WTC11 (cell line): ENCODE measurements around the gene MAP7. TPM values are rescaled to one million over a fixed set of nuclear protein-coding genes. Genes with fewer than 3 reads are reported as not detected.

Experiments
- ATAC-seq: fragments of 200-7000 bp; cut with Tn5 transposase; 2 replicates; pipeline ENCODE4 v1.10.0; 2021; ENCODE audit warnings: mild to moderate bottlenecking, moderate library complexity
- CTCF ChIA-PET: fragments of 300-600 bp; sonication (Branson Sonifier 250); formaldehyde crosslinking; loops from one replicate; lab custom pipeline; 2021; ENCODE audit warnings: antibody characterized with exemption; lab: Charles Lee
- POLR2A ChIA-PET: fragments of 350-600 bp; sonication (Branson Sonifier 250); formaldehyde crosslinking; loops from one replicate; lab custom pipeline; 2021; ENCODE audit warnings: antibody characterized with exemption; lab: Charles Lee
- DNase-seq: peaks from one replicate; pipeline ENCODE4 v3.0.0; 2021; ENCODE audit warnings: low spot score
- H3K27ac Mint-ChIP-seq: 2 replicates; pipeline ENCODE4 v1.8.0; 2021; ENCODE audit warnings: mixed read lengths
- H3K27me3 Mint-ChIP-seq: 2 replicates; pipeline ENCODE4 v1.8.0; 2021; ENCODE audit warnings: low read depth, mild to moderate bottlenecking, moderate library complexity, mixed read lengths
- H3K36me3 Mint-ChIP-seq: 2 replicates; pipeline ENCODE4 v1.8.0; 2021; ENCODE audit warnings: mixed read lengths
- H3K4me1 Mint-ChIP-seq: 2 replicates; pipeline ENCODE4 v1.8.0; 2022; ENCODE audit warnings: mixed read lengths
- H3K4me3 Mint-ChIP-seq: 2 replicates; pipeline ENCODE4 v1.8.0; 2021; ENCODE audit warnings: mild to moderate bottlenecking, moderate library complexity, mixed read lengths
- H3K9me3 Mint-ChIP-seq: 2 replicates; pipeline ENCODE4 v1.8.0; 2021; ENCODE audit warnings: mixed read lengths
- E2F4 ChIP-seq: sonication (generic); formaldehyde crosslinking; IDR thresholded peaks from 2 replicates; pipeline ENCODE4 v1.8.1; 2022; ENCODE audit warnings: low read depth, mild to moderate bottlenecking, moderate library complexity, missing genetic modification reagents, borderline replicate concordance
- EMX1 ChIP-seq: fragments of 250-450 bp; sonication (Bioruptor Pico); IDR thresholded peaks from 2 replicates; pipeline ENCODE4 v1.8.0; 2021; ENCODE audit warnings: mild to moderate bottlenecking
- ETV6 ChIP-seq: sonication (generic); formaldehyde crosslinking; IDR thresholded peaks from 2 replicates; pipeline ENCODE4 v1.8.1; 2022; ENCODE audit warnings: mild to moderate bottlenecking, missing genetic modification reagents
- MAX ChIP-seq: sonication (generic); formaldehyde crosslinking; IDR thresholded peaks from 2 replicates; pipeline ENCODE4 v1.8.0; 2022; ENCODE audit warnings: mild to moderate bottlenecking, missing genetic modification reagents
- MYBL2 ChIP-seq: sonication (generic); formaldehyde crosslinking; IDR thresholded peaks from 2 replicates; pipeline ENCODE4 v1.8.1; 2023; ENCODE audit warnings: mild to moderate bottlenecking, moderate library complexity, missing genetic modification reagents
- NFATC4 ChIP-seq: fragments of 250-450 bp; sonication (Bioruptor Pico); IDR thresholded peaks from 2 replicates; pipeline ENCODE4 v1.9.0; 2021; ENCODE audit warnings: mild to moderate bottlenecking
- NFYB ChIP-seq: sonication (generic); formaldehyde crosslinking; conservative IDR thresholded peaks from 2 replicates; pipeline ENCODE4 v1.8.0; 2022; ENCODE audit warnings: low read depth, missing genetic modification reagents
- NR1H2 ChIP-seq: sonication (generic); formaldehyde crosslinking; IDR thresholded peaks from 2 replicates; pipeline ENCODE4 v1.9.0; 2021; ENCODE audit warnings: mild to moderate bottlenecking, moderate library complexity, missing genetic modification reagents
- PRRX2 ChIP-seq: fragments of 250-450 bp; sonication (Bioruptor Pico); IDR thresholded peaks from 2 replicates; pipeline ENCODE4 v1.8.0; 2021; ENCODE audit warnings: mild to moderate bottlenecking
- TEAD1 ChIP-seq: sonication (generic); formaldehyde crosslinking; IDR thresholded peaks from 2 replicates; pipeline ENCODE4 v1.8.0; 2022; ENCODE audit warnings: mild to moderate bottlenecking, missing genetic modification reagents
- ZMAT4 ChIP-seq: fragments of 250-450 bp; sonication (Bioruptor Pico); IDR thresholded peaks from 2 replicates; pipeline ENCODE4 v1.9.0; 2021; ENCODE audit warnings: mild to moderate bottlenecking
- ZNF317 ChIP-seq: sonication (generic); formaldehyde crosslinking; IDR thresholded peaks from 2 replicates; pipeline ENCODE4 v1.8.1; 2023; ENCODE audit warnings: low read depth, mild to moderate bottlenecking, moderate library complexity, missing genetic modification reagents, borderline replicate concordance
- ZNF416 ChIP-seq: fragments of 250-450 bp; sonication (Bioruptor Pico); IDR thresholded peaks from 2 replicates; pipeline ENCODE4 v1.9.0; 2021; ENCODE audit warnings: mild to moderate bottlenecking, inconsistent platforms
- ZNF423 ChIP-seq: fragments of 250-450 bp; sonication (Bioruptor Pico); IDR thresholded peaks from 2 replicates; pipeline ENCODE4 v2.1.2; 2022; ENCODE audit warnings: mild to moderate bottlenecking, moderate library complexity
- total RNA-seq: library from RNA; stranded (reverse); gene quantifications from 3 replicates; pipeline ENCODE4 v1.2.3, GENCODE V29; 2021
- TF ChIP-seq, protein P1 (sequence below): sonication (generic); formaldehyde crosslinking; IDR thresholded peaks from 2 replicates; pipeline ENCODE4 v1.8.1; 2023; ENCODE audit warnings: mild to moderate bottlenecking, moderate library complexity, missing genetic modification reagents
- TF ChIP-seq, protein P2 (sequence below): fragments of 200-600 bp; IDR thresholded peaks from 2 replicates; pipeline ENCODE4 v1.8.0; 2022; ENCODE audit warnings: antibody characterized with exemption

Gene MAP7
- total RNA-seq, 1 experiment from 2014 or later, result 56.6 TPM

GRCh38 chr6:136408204-136408603, 142.0 kb downstream of the MAP7 start (continued):
- TF ChIP-seq PRRX2 (CRISPR knock-in tag), result no peak
- TF ChIP-seq ZNF416, result no peak
- TF ChIP-seq ZNF423 (CRISPR knock-in tag), result no peak
- no peak for TF ChIP-seq NFYB
- no peak for TF ChIP-seq MYBL2 (CRISPR knock-in tag)
- TF ChIP-seq, all 79 proteins: peak for 0

- Mint-ChIP-seq H3K9me3 (peaks cover 9% of the 10 kb centered on the region), H3K4me3 (no peak overlapping the region), H3K4me1 (peaks cover 10% of the 10 kb centered on the region), H3K36me3 (peaks cover 8% of the 10 kb centered on the region), H3K27ac (peak overlapping the region; percentile 46), H3K27me3 (no peaks in the 10 kb centered on the region)
- DNase-seq (no peak), ATAC-seq (0 out of 2 replicates have a peak, but pooled peaks have one; percentile 50)
- CTCF ChIA-PET, result interaction anchor here (1.3 kb wide), 2 partner anchors 145 to 238 kb away, joined by 3 to 5 read pairs; partner anchors contain the start of gene MAP7
- POLR2A ChIA-PET, result no interaction called here
- TF ChIP-seq NR1H2 (CRISPR knock-in tag) (no peak), ZMAT4 (CRISPR knock-in tag) (no peak), EMX1 (CRISPR knock-in tag) (no peak), ETV6 (CRISPR knock-in tag) (no peak), MAX (CRISPR knock-in tag) (no peak), ZNF317 (CRISPR knock-in tag) (no peak)
- TF ChIP-seq, protein P1, sequence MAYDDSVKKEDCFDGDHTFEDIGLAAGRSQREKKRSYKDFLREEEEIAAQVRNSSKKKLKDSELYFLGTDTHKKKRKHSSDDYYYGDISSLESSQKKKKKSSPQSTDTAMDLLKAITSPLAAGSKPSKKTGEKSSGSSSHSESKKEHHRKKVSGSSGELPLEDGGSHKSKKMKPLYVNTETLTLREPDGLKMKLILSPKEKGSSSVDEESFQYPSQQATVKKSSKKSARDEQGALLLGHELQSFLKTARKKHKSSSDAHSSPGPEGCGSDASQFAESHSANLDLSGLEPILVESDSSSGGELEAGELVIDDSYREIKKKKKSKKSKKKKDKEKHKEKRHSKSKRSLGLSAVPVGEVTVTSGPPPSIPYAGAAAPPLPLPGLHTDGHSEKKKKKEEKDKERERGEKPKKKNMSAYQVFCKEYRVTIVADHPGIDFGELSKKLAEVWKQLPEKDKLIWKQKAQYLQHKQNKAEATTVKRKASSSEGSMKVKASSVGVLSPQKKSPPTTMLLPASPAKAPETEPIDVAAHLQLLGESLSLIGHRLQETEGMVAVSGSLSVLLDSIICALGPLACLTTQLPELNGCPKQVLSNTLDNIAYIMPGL (CRISPR knock-in tag), result no peak
Observed at GRCh38 chr6:136405420-136406029, 144.7 kb downstream of the MAP7 start.

GRCh38 chr6:136404627-136405419, 145.4 kb downstream of the MAP7 start:
- Mint-ChIP-seq H3K36me3 (peaks cover 8% of the 10 kb centered on the region), H3K9me3 (peaks cover 9% of the 10 kb centered on the region), H3K4me3 (no peak overlapping the region), H3K4me1 (peaks cover 3% of the 10 kb centered on the region; the same call in 1 of the 2 replicates), H3K27ac (peak overlapping the region; percentile 46), H3K27me3 (no peaks in the 10 kb centered on the region)
- TF ChIP-seq TEAD1 (CRISPR knock-in tag) (no peak), E2F4 (CRISPR knock-in tag) (no peak), NFATC4 (CRISPR knock-in tag) (no peak)
- TF ChIP-seq, protein P2, sequence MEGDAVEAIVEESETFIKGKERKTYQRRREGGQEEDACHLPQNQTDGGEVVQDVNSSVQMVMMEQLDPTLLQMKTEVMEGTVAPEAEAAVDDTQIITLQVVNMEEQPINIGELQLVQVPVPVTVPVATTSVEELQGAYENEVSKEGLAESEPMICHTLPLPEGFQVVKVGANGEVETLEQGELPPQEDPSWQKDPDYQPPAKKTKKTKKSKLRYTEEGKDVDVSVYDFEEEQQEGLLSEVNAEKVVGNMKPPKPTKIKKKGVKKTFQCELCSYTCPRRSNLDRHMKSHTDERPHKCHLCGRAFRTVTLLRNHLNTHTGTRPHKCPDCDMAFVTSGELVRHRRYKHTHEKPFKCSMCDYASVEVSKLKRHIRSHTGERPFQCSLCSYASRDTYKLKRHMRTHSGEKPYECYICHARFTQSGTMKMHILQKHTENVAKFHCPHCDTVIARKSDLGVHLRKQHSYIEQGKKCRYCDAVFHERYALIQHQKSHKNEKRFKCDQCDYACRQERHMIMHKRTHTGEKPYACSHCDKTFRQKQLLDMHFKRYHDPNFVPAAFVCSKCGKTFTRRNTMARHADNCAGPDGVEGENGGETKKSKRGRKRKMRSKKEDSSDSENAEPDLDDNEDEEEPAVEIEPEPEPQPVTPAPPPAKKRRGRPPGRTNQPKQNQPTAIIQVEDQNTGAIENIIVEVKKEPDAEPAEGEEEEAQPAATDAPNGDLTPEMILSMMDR, result no peak
- no peak for ATAC-seq
- ChIA-PET CTCF (interaction anchor here (1.3 kb wide), 3 partner anchors 30 to 239 kb away, joined by 3 to 5 read pairs (median 3); partner anchors contain the start of gene MAP7), POLR2A (no interaction called here)
- DNase-seq, result no peak
